G401 (cell line): Measurements from ENCODE around the gene PLA2G4D. TPM values are rescaled to one million over a fixed set of nuclear protein-coding genes. Genes with fewer than 3 reads are reported as not detected.

Experiments used
- DNase-seq: peaks from one replicate; pipeline ENCODE4 v3.0.0-alpha.2; 2015; ENCODE audit warnings: low spot score
- in situ Hi-C: cut with HindIII; loops from 2 replicates; pipeline ENCODE4 v1.10.0; 2016; ENCODE audit warnings: low sequenced_read_pairs, mixed read lengths
- total RNA-seq: library from RNA; depleted of rRNA; stranded (reverse); fragments of >200 nt; shearing (Covaris generic); gene quantifications from 2 replicates; pipeline ENCODE4 v1.2.3, GENCODE V29; 2014

Gene PLA2G4D
- total RNA-seq, 1 experiment from 2014 or later, result 0.61 TPM

- in situ Hi-C loops, result no loop called here
- no peak for DNase-seq
Measured at GRCh38 chr15:42063122-42063848, 31.1 kb downstream of the PLA2G4D start.

GRCh38 chr15:42062284-42062806, 32.0 kb downstream of the PLA2G4D start:
- in situ Hi-C loops, result no loop called here
- no peak for DNase-seq

DNA sequence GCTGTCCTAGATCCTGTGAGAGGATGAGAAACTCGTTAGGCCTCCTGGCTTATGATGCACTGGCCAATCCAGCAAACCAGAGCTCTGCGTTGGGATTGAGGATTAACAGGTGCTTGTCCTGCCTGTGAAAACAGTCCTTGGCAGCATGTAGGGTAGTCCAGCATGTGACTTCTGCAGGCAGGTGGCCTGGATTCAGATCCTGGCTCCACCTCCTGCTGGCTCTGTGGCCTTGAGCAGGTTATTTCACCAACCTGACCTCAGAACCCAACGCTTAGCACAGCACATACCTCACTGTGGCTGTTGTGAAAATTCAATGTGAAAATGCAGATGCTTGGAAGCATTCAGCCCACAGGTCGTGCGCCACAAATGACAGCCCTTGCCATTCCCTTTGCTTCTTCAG, 33.6 kb downstream of the PLA2G4D start:
- in situ Hi-C loops, result no loop called here
- peak; percentile 25 for DNase-seq

GRCh38 chr15:42060477-42060763, 33.9 kb downstream of the PLA2G4D start:
- in situ Hi-C loops, result no loop called here
- DNase-seq, result no peak

DNA sequence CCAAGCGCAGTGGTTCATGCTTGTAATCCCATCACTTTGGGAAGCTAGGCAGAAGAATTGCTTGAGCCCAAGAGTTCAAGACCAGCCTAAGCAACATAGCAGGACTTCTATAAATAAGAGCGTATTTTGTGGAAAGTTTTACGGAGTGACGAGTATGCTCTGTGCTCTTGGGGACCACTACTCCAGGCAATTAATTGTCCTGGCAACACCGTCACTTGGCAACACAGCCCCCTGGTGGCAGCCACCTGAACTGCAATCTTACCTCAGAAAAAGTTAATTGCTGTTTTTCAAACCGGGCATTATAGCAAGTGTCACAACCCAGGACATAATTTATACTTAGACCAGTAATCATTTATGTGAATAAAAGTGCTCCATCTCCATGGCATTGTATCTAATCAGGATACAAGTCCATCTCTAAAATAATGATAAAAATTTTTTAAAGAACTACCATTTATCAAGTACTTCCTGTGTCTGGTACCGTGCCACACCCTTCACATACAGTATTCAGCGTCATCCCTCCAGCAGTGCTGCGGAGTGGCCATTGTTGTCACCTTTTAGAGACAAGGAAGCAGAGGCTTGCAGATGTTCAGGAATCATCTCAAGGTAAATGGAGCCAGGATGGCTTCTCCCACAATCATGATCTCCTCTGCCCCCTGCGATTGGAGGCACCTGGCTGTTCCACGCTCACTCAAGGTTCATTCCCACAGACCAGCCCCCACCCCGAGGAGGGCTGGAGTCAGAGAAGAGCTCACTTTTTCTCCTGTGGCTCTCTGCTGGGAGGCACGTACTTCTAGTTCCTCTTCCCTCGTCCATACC, 34.5 kb downstream of the PLA2G4D start:
- in situ Hi-C loops, result no loop called here
- peak; percentile 35 for DNase-seq

- in situ Hi-C loops, result no loop called here
Measured at GRCh38 chr15:42058791-42059190, 35.6 kb downstream of the PLA2G4D start.

GRCh38 chr15:42057799-42058646, 36.3 kb downstream of the PLA2G4D start:
- DNase-seq, result no peak
- in situ Hi-C loops, result no loop called here

More at GRCh38 chr15:42058791-42059190, 35.6 kb downstream of the PLA2G4D start:
- DNase-seq, result no peak

- in situ Hi-C loops, result no loop called here
- peak; percentile 70 for DNase-seq
Measured at GRCh38 chr15:42056934-42057798, 37.2 kb downstream of the PLA2G4D start.

- in situ Hi-C loops, result no loop called here
- DNase-seq, result no peak
Measured at GRCh38 chr15:42053914-42054313, 40.4 kb downstream of the PLA2G4D start.

GRCh38 chr15:42053010-42053409, 41.4 kb downstream of the PLA2G4D start:
- in situ Hi-C loops, result no loop called here
- no peak for DNase-seq

DNA sequence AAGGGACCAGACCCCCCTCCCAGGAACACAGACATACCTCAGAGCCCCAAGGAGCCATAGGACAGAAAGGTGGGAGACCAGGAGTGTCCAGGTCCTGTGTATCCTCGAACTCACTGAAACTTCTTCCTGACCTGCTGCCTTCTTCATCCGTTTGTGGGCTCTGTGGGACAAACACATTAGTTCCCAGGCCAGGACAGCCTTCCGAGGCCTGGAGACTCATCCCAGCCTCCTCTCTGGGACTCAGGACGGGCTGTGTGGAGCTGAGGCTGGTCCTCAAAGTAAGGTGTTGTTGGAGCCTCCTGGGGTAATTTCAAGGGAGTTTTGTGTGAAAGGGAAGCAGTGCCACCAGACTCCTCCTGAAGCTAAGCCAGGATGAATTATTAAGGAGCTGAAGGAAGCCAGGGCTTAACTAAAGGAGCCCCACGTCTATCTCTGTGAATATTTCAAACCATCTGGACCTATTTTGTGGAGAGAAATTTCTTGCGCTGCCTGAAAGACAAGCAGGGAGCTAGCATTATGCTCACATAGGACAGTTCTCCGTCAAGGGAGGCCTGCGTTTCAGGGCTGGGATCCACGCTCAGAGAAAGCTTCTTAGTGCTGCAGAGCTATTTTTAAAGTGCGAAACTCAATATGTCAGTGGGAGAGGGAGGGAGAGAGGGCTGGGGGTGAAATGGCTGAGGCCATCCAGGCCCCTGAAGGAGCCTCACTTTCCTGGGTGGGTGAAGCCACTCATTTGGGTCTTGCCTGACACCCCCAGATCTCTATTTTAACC, 43.7 kb downstream of the PLA2G4D start:
- DNase-seq, result no peak
- in situ Hi-C loops, result no loop called here

DNA sequence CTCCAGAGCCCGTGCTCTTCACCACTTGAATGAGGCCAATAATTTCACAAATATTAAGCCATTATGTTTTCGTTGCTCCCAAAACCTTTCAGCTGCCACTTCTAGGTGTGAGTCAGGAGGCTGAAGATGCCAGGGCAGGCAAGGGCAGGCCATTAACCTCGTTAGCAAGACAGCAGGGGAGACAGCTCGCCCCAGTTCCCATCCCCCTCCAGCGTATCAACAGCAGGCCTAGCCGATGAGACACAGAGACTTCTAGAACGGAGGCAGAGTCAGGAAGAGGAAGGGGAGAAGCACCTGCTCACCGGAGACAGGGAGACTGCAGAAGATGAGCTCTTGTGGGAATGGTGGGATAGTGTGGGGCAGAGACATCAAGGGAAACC, 45.6 kb downstream of the PLA2G4D start:
- in situ Hi-C loops, result no loop called here

GRCh38 chr15:42048080-42048820, 46.1 kb downstream of the PLA2G4D start:
- in situ Hi-C loops, result no loop called here
- no peak for DNase-seq

More for the DNA sequence above, 45.6 kb downstream of the PLA2G4D start:
- no peak for DNase-seq

DNA sequence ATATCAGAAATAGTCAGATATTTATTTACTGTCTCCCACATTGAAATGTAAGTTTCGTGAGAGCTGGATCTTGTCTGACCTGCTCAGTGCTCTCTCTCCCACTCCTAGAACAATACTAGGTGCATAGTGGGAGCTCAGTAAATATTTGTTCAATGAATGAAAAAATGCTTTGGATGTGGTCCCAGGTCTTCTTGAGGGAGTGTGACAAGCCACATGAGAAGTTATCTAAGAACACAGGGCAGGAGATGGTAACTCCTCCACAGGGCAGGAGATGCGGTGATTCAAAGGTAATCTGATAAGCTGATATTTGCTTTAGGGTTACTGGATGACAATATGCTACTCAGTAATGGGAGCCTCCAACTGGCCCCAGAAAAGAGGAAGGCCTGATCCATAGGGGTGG, 47.8 kb downstream of the PLA2G4D start:
- in situ Hi-C loops, result no loop called here

GRCh38 chr15:42045211-42045615, 49.1 kb downstream of the PLA2G4D start:
- DNase-seq, result no peak
- in situ Hi-C loops, result no loop called here

More for the DNA sequence above, 47.8 kb downstream of the PLA2G4D start:
- DNase-seq, result no peak

- DNase-seq, result no peak
- in situ Hi-C loops, result loop anchor here (5.0 kb wide), 1 partner anchor 36 kb away; no protein-coding TSS in a partner anchor
Measured at GRCh38 chr15:42042602-42043400, 51.6 kb downstream of the PLA2G4D start.
